ENCODE measurements around the gene CARD8. TPM values are rescaled to one million over a fixed set of nuclear protein-coding genes. Genes with fewer than 3 reads are reported as not detected.
A peak's percentile ranks its signal among the peaks of the same experiment; 100 is the strongest.
"Not testable (repeated sequence)": the region's sequence is repeated elsewhere in the genome, so short reads cannot be mapped to it uniquely, and the experiment has no call there.

Gene CARD8
- total RNA-seq, 1 experiment from 2014 or later: 32.3 TPM

DNA sequence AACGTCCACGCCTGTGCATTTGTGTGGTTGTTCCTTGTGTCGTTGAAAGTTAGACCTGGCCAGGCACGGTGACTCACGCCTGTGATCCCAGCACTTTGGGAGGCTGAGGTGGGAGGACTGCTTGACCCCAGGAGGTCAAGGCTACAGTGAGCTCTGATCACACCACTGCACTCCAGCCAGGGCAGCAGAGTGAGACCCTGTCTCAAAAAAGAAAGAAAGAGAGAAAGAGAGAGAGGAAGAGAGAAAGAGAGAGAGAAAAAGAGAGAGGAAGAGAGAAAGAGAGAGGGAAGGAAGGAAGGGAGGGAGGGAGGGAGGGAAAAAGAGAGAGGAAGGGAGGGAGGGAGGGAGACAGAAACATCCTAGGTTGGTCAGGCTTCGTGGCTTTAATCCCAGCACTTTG lies 19.2 kb upstream of the CARD8 start:
- intact Hi-C loops (cut with micrococcal nuclease; ENCODE audit: unreplicated experiment): no loop called here
- no peak overlapping the region for H3K4me3 Mint-ChIP-seq (ENCODE audit: low read depth, unreplicated experiment)
- no peak for DNase-seq
- H3K36me3 Mint-ChIP-seq (ENCODE audit: insufficient read depth, unreplicated experiment): peaks cover 10% of the 10 kb centered on the region
- no peak for TF ChIP-seq CTCF (IDR thresholded peaks at IDR 0.05; ENCODE audit: unreplicated experiment)
- BruUV-seq (replicated peaks): no TSS peak
- no peak overlapping the region for H3K27ac Mint-ChIP-seq (ENCODE audit: unreplicated experiment)
- peaks cover under 1% of the 10 kb centered on the region for H3K9me3 Mint-ChIP-seq (ENCODE audit: low read depth, unreplicated experiment)
- peaks cover 22% of the 10 kb centered on the region for H3K4me1 Mint-ChIP-seq (ENCODE audit: low read depth, unreplicated experiment)
- H3K27me3 Mint-ChIP-seq (ENCODE audit: unreplicated experiment): peaks cover 18% of the 10 kb centered on the region
- CTCF ChIA-PET: no interaction called here

GRCh38 chr19:48274173-48274572 lies 18.5 kb upstream of the CARD8 start:
- peaks cover 10% of the 10 kb centered on the region for H3K36me3 Mint-ChIP-seq (ENCODE audit: insufficient read depth, unreplicated experiment)
- no peak for DNase-seq
- peaks cover 4% of the 10 kb centered on the region for H3K9me3 Mint-ChIP-seq (ENCODE audit: low read depth, unreplicated experiment)
- no peak overlapping the region for H3K27ac Mint-ChIP-seq (ENCODE audit: unreplicated experiment)
- intact Hi-C loops (cut with micrococcal nuclease; ENCODE audit: unreplicated experiment): no loop called here
- TF ChIP-seq CTCF (IDR thresholded peaks at IDR 0.05; ENCODE audit: unreplicated experiment): no peak
- CTCF ChIA-PET: interaction anchor here (0.6 to 1.1 kb wide), 2 partner anchors 192 to 216 kb away, joined by 3 to 5 read pairs; no protein-coding TSS in a partner anchor
- H3K4me1 Mint-ChIP-seq (ENCODE audit: low read depth, unreplicated experiment): peaks cover 27% of the 10 kb centered on the region
- no TSS peak for BruUV-seq (replicated peaks)
- no peak overlapping the region for H3K4me3 Mint-ChIP-seq (ENCODE audit: low read depth, unreplicated experiment)
- peaks cover 23% of the 10 kb centered on the region for H3K27me3 Mint-ChIP-seq (ENCODE audit: unreplicated experiment)

GRCh38 chr19:48271531-48272151 lies 15.9 kb upstream of the CARD8 start:
- H3K4me3 Mint-ChIP-seq (ENCODE audit: low read depth, unreplicated experiment): peak overlapping the region; percentile 79
- CTCF ChIA-PET: interaction anchor here (0.6 to 1.3 kb wide), 7 partner anchors 37 to 329 kb away, joined by 3 to 9 read pairs (median 4); a partner anchor contains a TSS
- peaks cover 4% of the 10 kb centered on the region for H3K9me3 Mint-ChIP-seq (ENCODE audit: low read depth, unreplicated experiment)
- peak; percentile 24 for DNase-seq
- peaks cover 10% of the 10 kb centered on the region for H3K36me3 Mint-ChIP-seq (ENCODE audit: insufficient read depth, unreplicated experiment)
- no peak for TF ChIP-seq CTCF (IDR thresholded peaks at IDR 0.05; ENCODE audit: unreplicated experiment)
- no TSS peak for BruUV-seq (replicated peaks)
- peak overlapping the region; percentile 82 for H3K27ac Mint-ChIP-seq (ENCODE audit: unreplicated experiment)
- peaks cover 23% of the 10 kb centered on the region for H3K27me3 Mint-ChIP-seq (ENCODE audit: unreplicated experiment)
- peaks cover 27% of the 10 kb centered on the region for H3K4me1 Mint-ChIP-seq (ENCODE audit: low read depth, unreplicated experiment)
- intact Hi-C loops (cut with micrococcal nuclease; ENCODE audit: unreplicated experiment): no loop called here

DNA sequence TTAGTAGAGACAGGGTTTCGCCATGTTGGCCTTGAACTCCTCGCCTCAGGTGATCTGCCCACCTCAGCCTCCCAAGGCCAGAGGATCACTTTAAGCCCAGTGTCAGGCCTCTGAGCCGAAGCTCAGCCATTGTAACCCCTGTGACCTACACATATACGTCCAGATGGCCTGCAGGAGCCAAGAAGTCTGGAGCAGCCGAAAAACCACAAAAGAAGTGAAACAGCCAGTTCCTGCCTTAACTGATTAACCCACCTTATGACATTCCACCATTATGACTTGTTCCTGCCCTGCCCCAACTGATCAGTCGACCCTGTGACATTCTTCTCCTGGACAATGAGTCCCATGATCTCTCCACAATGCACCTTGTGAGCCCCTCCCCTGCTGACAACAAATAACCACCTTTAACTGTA lies 13.9 kb upstream of the CARD8 start:
- H3K36me3 Mint-ChIP-seq (ENCODE audit: insufficient read depth, unreplicated experiment); DNase-seq; intact Hi-C loops (cut with micrococcal nuclease; ENCODE audit: unreplicated experiment); H3K27ac Mint-ChIP-seq (ENCODE audit: unreplicated experiment); BruUV-seq (replicated peaks); H3K9me3 Mint-ChIP-seq (ENCODE audit: low read depth, unreplicated experiment): not testable (repeated sequence)
- peak overlapping the region; percentile 79 for H3K4me3 Mint-ChIP-seq (ENCODE audit: low read depth, unreplicated experiment)
- CTCF ChIA-PET: interaction anchor here (0.6 to 1.4 kb wide), 3 partner anchors 19 to 646 kb away, joined by 3 read pairs; no protein-coding TSS in a partner anchor
- H3K27me3 Mint-ChIP-seq (ENCODE audit: unreplicated experiment): peaks cover 38% of the 10 kb centered on the region
- peaks cover 27% of the 10 kb centered on the region for H3K4me1 Mint-ChIP-seq (ENCODE audit: low read depth, unreplicated experiment)

- intact Hi-C loops (cut with micrococcal nuclease; ENCODE audit: unreplicated experiment); BruUV-seq (replicated peaks): not testable (repeated sequence)
Measured at GRCh38 chr19:48265326-48265725, 9.6 kb upstream of the CARD8 start.

GRCh38 chr19:48260359-48260714 lies 4.6 kb upstream of the CARD8 start:
- DNase-seq; H3K27ac Mint-ChIP-seq (ENCODE audit: unreplicated experiment); BruUV-seq (replicated peaks); H3K9me3 Mint-ChIP-seq (ENCODE audit: low read depth, unreplicated experiment): not testable (repeated sequence)
- intact Hi-C loops (cut with micrococcal nuclease; ENCODE audit: unreplicated experiment): loop anchor here (5.0 kb wide), 1 partner anchor 153 kb away; no protein-coding TSS in a partner anchor
- Mint-ChIP-seq H3K36me3 (ENCODE audit: insufficient read depth, unreplicated experiment) (peaks cover 17% of the 10 kb centered on the region), H3K4me3 (ENCODE audit: low read depth, unreplicated experiment) (peak overlapping the region; percentile 73), H3K4me1 (ENCODE audit: low read depth, unreplicated experiment) (peaks cover 15% of the 10 kb centered on the region), H3K27me3 (ENCODE audit: unreplicated experiment) (peaks cover 26% of the 10 kb centered on the region)
- CTCF ChIA-PET: interaction anchor here (0.6 to 2.2 kb wide), 15 partner anchors 11 to 616 kb away, joined by 3 to 6 read pairs (median 3); partner anchors contain the start of gene PLA2G4C

More at GRCh38 chr19:48265326-48265725, 9.6 kb upstream of the CARD8 start:
- not testable (repeated sequence) for DNase-seq; H3K9me3 Mint-ChIP-seq (ENCODE audit: low read depth, unreplicated experiment); H3K27ac Mint-ChIP-seq (ENCODE audit: unreplicated experiment); H3K36me3 Mint-ChIP-seq (ENCODE audit: insufficient read depth, unreplicated experiment); H3K4me3 Mint-ChIP-seq (ENCODE audit: low read depth, unreplicated experiment); H3K4me1 Mint-ChIP-seq (ENCODE audit: low read depth, unreplicated experiment)
- CTCF ChIA-PET: interaction anchor here (2.3 kb wide), 1 partner anchor 56 kb away, joined by 14 read pairs; a partner anchor contains a TSS
- H3K27me3 Mint-ChIP-seq (ENCODE audit: unreplicated experiment): peaks cover 43% of the 10 kb centered on the region

DNA sequence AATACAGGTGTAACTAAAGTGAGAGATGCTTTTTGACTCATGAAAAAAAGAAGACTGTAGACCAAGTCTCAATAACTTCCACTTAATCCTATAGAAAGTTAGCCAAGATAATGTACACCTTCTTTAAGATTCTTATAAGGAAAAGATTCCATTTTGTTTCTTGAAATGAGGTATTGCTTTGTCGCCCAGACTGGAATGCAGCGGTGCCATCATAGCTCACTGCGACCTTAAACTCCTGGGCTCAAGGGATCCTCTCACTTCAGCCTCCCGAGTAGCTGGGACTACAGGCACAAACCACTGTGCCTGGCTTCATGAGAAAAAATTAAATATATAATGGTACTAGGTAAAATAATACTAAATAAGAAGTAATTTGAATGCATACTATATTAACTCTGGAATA lies 3.3 kb upstream of the CARD8 start:
- CTCF ChIA-PET; BruUV-seq (replicated peaks); DNase-seq; H3K9me3 Mint-ChIP-seq (ENCODE audit: low read depth, unreplicated experiment); H3K27ac Mint-ChIP-seq (ENCODE audit: unreplicated experiment): not testable (repeated sequence)
- Mint-ChIP-seq H3K4me1 (ENCODE audit: low read depth, unreplicated experiment) (peaks cover 23% of the 10 kb centered on the region), H3K36me3 (ENCODE audit: insufficient read depth, unreplicated experiment) (peaks cover 18% of the 10 kb centered on the region), H3K27me3 (ENCODE audit: unreplicated experiment) (peaks cover 13% of the 10 kb centered on the region), H3K4me3 (ENCODE audit: low read depth, unreplicated experiment) (peak overlapping the region; percentile 73)
- intact Hi-C loops (cut with micrococcal nuclease; ENCODE audit: unreplicated experiment): loop anchor here (5.0 kb wide), 1 partner anchor 57 kb away; no protein-coding TSS in a partner anchor

Data from Calu3 (cell line).